ENCODE data around the gene GNMT. TPM values are rescaled to one million over a fixed set of nuclear protein-coding genes. Genes with fewer than 3 reads are reported as not detected.

The GNMT gene
- total and polyA plus RNA-seq, 2 donors (not counting 1 experiment from before 2014, with no cell fraction given), result 0.06 TPM; not detected in 1

- Histone ChIP-seq H2AFZ (ENCODE audit: low read length) (no peak overlapping the region), H3K4me3 (replicated peaks in 1 of 4; ENCODE audit: control extremely low read depth in 1 of 4, insufficient read depth in 1 of 4, low read depth in 3 of 4, low read length in 4 of 4) (no peak overlapping the region)
Measured at GRCh38 chr6:42969934-42970333, 9.4 kb downstream of the GNMT start.

DNA sequence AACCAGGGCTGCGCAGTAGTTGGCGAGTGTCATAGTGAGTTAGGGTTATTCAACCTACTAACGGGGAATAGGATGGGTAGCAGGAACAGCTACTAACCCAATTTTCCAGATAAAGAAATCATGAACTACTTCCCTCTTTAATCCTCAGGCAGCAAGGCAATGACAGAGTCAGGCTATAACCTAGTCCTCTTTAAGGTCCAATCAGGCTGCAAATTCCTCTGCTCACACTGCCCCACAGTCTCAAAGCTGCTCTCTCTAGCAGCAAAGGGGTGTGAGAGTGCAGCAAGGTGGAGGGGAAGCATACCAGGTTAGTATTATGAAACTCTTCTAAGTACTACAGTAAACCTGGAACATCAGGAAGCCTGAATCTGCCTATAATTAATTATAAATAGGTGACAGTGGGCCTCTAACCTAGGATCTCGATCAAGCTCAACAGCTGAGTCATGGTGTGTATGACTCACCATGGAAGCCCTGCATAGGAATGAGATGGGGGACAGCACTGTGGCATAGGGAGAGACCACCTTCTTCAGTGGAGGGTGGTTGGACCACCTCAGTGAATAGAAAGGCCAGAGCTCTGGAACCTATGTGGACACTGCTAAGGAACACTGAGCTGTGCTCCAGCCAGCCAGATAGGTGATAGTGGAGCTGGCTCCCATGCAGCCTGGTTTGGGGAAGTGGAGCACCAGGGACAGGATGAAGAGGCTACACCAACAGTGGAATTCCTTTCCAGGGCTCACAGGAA lies 10.5 kb downstream of the GNMT start:
- Histone ChIP-seq H2AFZ (ENCODE audit: low read length) (no peak overlapping the region), H3K27ac (ENCODE audit: insufficient read depth, low read length) (no peak overlapping the region), H3K79me2 (ENCODE audit: control insufficient read depth, insufficient read depth, low read length) (no peaks in the 10 kb centered on the region), H3K4me2 (ENCODE audit: extremely low read depth, insufficient read depth, low read length) (no peak overlapping the region), H4K20me1 (ENCODE audit: control insufficient read depth, extremely low read depth, insufficient read depth, low read length) (no peaks in the 10 kb centered on the region), H3K4me1 (ENCODE audit: control insufficient read depth, extremely low read depth, insufficient read depth, low read length) (no peaks in the 10 kb centered on the region), H3K9ac (ENCODE audit: insufficient read depth, low read length) (no peak overlapping the region), H3K27me3 (ENCODE audit: control insufficient read depth, insufficient read depth, low read length) (no peaks in the 10 kb centered on the region), H3K4me3 (replicated peaks in 1 of 4; ENCODE audit: control extremely low read depth in 1 of 4, insufficient read depth in 1 of 4, low read depth in 3 of 4, low read length in 4 of 4) (no peak overlapping the region), H3K9me3 (ENCODE audit: control insufficient read depth, insufficient read depth, low read depth, low read length) (no peaks in the 10 kb centered on the region), H3K36me3 (ENCODE audit: control insufficient read depth, insufficient read depth, low read length) (peaks cover 8% of the 10 kb centered on the region)
- DNase-seq (ENCODE audit: low read depth in 2 of 2), result peak in 1 of 2 donors; percentile 47
- no peak for TF ChIP-seq EZH2 (IDR thresholded peaks at IDR 0.05; ENCODE audit: low read length, missing control alignments)
- TF ChIP-seq, protein P1, sequence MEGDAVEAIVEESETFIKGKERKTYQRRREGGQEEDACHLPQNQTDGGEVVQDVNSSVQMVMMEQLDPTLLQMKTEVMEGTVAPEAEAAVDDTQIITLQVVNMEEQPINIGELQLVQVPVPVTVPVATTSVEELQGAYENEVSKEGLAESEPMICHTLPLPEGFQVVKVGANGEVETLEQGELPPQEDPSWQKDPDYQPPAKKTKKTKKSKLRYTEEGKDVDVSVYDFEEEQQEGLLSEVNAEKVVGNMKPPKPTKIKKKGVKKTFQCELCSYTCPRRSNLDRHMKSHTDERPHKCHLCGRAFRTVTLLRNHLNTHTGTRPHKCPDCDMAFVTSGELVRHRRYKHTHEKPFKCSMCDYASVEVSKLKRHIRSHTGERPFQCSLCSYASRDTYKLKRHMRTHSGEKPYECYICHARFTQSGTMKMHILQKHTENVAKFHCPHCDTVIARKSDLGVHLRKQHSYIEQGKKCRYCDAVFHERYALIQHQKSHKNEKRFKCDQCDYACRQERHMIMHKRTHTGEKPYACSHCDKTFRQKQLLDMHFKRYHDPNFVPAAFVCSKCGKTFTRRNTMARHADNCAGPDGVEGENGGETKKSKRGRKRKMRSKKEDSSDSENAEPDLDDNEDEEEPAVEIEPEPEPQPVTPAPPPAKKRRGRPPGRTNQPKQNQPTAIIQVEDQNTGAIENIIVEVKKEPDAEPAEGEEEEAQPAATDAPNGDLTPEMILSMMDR (conservative IDR thresholded peaks at IDR 0.05 in 1 of 2, IDR thresholded peaks at IDR 0.05 in 1 of 2; ENCODE audit: low read depth in 1 of 2, low read length in 2 of 2), result no peak

More at GRCh38 chr6:42969934-42970333, 9.4 kb downstream of the GNMT start:
- Histone ChIP-seq H3K9ac (ENCODE audit: insufficient read depth, low read length) (no peak overlapping the region), H3K79me2 (ENCODE audit: control insufficient read depth, insufficient read depth, low read length) (no peaks in the 10 kb centered on the region), H3K36me3 (ENCODE audit: control insufficient read depth, insufficient read depth, low read length) (peaks cover 8% of the 10 kb centered on the region), H3K27me3 (ENCODE audit: control insufficient read depth, insufficient read depth, low read length) (no peaks in the 10 kb centered on the region), H3K4me2 (ENCODE audit: extremely low read depth, insufficient read depth, low read length) (no peak overlapping the region), H3K27ac (ENCODE audit: insufficient read depth, low read length) (no peak overlapping the region), H3K4me1 (ENCODE audit: control insufficient read depth, extremely low read depth, insufficient read depth, low read length) (no peaks in the 10 kb centered on the region), H4K20me1 (ENCODE audit: control insufficient read depth, extremely low read depth, insufficient read depth, low read length) (no peaks in the 10 kb centered on the region), H3K9me3 (ENCODE audit: control insufficient read depth, insufficient read depth, low read depth, low read length) (no peaks in the 10 kb centered on the region)
- TF ChIP-seq, protein P1 (conservative IDR thresholded peaks at IDR 0.05 in 1 of 2, IDR thresholded peaks at IDR 0.05 in 1 of 2; ENCODE audit: low read depth in 1 of 2, low read length in 2 of 2), result no peak
- no peak for TF ChIP-seq EZH2 (IDR thresholded peaks at IDR 0.05; ENCODE audit: low read length, missing control alignments)
- no peak for DNase-seq (ENCODE audit: low read depth in 2 of 2)

DNA sequence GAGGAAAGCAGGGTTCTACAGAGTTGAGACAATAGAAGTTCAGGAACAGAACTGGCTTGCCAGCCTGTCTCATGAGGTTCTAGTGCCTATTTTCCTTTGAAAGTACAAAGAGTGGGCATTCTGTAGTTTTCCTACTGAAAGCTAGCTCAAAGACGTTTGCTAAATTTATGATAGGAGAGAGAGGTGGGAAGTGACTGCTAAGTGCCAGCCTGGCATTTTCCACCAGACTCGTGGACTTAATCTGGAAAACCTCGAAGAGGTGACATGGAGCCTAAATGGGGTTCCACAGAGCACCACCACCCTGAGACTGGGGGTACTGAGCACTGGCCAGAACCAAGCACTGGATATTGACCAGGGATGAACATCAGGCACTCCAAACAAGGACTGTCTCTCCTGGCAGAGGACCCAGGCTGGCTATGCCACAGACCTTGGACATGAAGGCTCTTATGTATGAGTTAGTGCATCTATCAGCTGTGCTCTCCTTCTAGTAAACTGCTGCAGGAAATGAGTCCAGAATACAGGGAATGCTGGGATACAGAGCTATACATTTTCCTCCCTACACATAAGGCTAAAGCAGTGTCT lies 11.3 kb downstream of the GNMT start:
- Histone ChIP-seq H3K4me1 (ENCODE audit: control insufficient read depth, extremely low read depth, insufficient read depth, low read length) (no peaks in the 10 kb centered on the region), H3K4me2 (ENCODE audit: extremely low read depth, insufficient read depth, low read length) (no peak overlapping the region), H3K4me3 (replicated peaks in 1 of 4; ENCODE audit: control extremely low read depth in 1 of 4, insufficient read depth in 1 of 4, low read depth in 3 of 4, low read length in 4 of 4) (no peak overlapping the region), H3K79me2 (ENCODE audit: control insufficient read depth, insufficient read depth, low read length) (no peaks in the 10 kb centered on the region), H3K27ac (ENCODE audit: insufficient read depth, low read length) (no peak overlapping the region), H2AFZ (ENCODE audit: low read length) (no peak overlapping the region), H4K20me1 (ENCODE audit: control insufficient read depth, extremely low read depth, insufficient read depth, low read length) (no peaks in the 10 kb centered on the region), H3K27me3 (ENCODE audit: control insufficient read depth, insufficient read depth, low read length) (no peaks in the 10 kb centered on the region), H3K36me3 (ENCODE audit: control insufficient read depth, insufficient read depth, low read length) (peaks cover 6% of the 10 kb centered on the region), H3K9me3 (ENCODE audit: control insufficient read depth, insufficient read depth, low read depth, low read length) (no peaks in the 10 kb centered on the region), H3K9ac (ENCODE audit: insufficient read depth, low read length) (no peak overlapping the region)
- no peak for DNase-seq (ENCODE audit: low read depth in 2 of 2)
- TF ChIP-seq, protein P1 (conservative IDR thresholded peaks at IDR 0.05 in 1 of 2, IDR thresholded peaks at IDR 0.05 in 1 of 2; ENCODE audit: low read depth in 1 of 2, low read length in 2 of 2), result no peak
- TF ChIP-seq EZH2 (IDR thresholded peaks at IDR 0.05; ENCODE audit: low read length, missing control alignments), result no peak
